ENCODE results near the gene PSMA7. TPM values are rescaled to one million over a fixed set of nuclear protein-coding genes. Genes with fewer than 3 reads are reported as not detected.

The PSMA7 gene
- total and polyA plus RNA-seq, 2 donors (not counting 1 experiment from before 2014, with no cell fraction given): 140 to 252 TPM

DNA sequence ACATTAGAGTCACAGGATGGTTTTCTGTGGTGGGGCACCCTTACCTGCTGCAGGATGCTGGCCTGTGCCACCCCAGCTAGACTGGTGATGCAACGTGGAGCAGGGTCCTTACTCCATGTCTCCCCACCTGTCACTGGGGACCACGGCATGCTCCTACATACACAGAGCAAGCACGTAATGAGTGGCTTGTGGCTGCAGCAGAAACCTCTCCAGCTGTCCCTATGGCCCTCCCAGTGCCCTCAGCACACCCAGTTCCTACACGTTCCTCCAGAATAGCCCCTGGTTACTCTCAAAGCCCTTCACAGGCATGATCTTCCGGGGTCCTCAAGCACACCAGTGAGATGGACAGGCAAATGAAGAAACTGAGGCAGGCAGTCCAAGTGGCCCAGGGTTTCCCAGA lies 24.1 kb downstream of the PSMA7 start:
- H3K27ac Mint-ChIP-seq: no peak overlapping the region
- intact Hi-C loops (cut with micrococcal nuclease): no loop called here
- Histone ChIP-seq H3K4me3 (ENCODE audit: control extremely low read depth in 1 of 5, extremely low read depth in 1 of 5, insufficient read depth in 1 of 5, low read depth in 2 of 5, low read length in 4 of 5) (no peak overlapping the region), H3K9ac (ENCODE audit: low read length) (no peak overlapping the region), H3K27me3 (replicated peaks in 1 of 4; ENCODE audit: control extremely low read depth in 1 of 4, control insufficient read depth in 3 of 4, insufficient read depth in 4 of 4, low read length in 3 of 4) (no peaks in the 10 kb centered on the region), H2AFZ (ENCODE audit: insufficient read depth, low read depth, low read length, poor library complexity, severe bottlenecking) (no peak overlapping the region), H4K20me1 (ENCODE audit: control insufficient read depth, insufficient read depth, low read length, poor library complexity, severe bottlenecking) (peaks cover 12% of the 10 kb centered on the region), H3K27ac (ENCODE audit: low read length in 2 of 2) (no peak overlapping the region), H3K79me2 (ENCODE audit: control insufficient read depth, insufficient read depth, low read length) (peaks cover 14% of the 10 kb centered on the region), H3K4me1 (ENCODE audit: control insufficient read depth in 2 of 2, insufficient read depth in 2 of 2, low read length in 2 of 2) (peaks cover 18 to 28% of the 10 kb centered on the region in 2 donors), H3K36me3 (replicated peaks in 1 of 2; ENCODE audit: control extremely low read depth in 1 of 2, control insufficient read depth in 1 of 2, extremely low read depth in 1 of 2, insufficient read depth in 2 of 2, low read length in 1 of 2) (peaks cover 0 to under 1% of the 10 kb centered on the region in 2 experiments), H3K4me2 (replicated peaks; ENCODE audit: low read depth, low read length, poor library complexity, severe bottlenecking) (no peak overlapping the region), H3K9me3 (ENCODE audit: control extremely low read depth in 1 of 3, control insufficient read depth in 2 of 3, insufficient read depth in 1 of 3, low read length in 2 of 3) (peaks cover 0 to 44% (median 0%) of the 10 kb centered on the region in 3 donors)
- H3K4me1 Mint-ChIP-seq: peaks cover 13% of the 10 kb centered on the region
- ChIA-PET CTCF (interaction anchor here (1.2 to 1.3 kb wide), 2 partner anchors 15 to 17 kb away, joined by 3 to 4 read pairs; no protein-coding TSS in a partner anchor), POLR2A (interaction anchor here (1.2 kb wide), 1 partner anchor 8 kb away, joined by 3 read pairs; no protein-coding TSS in a partner anchor)
- TF ChIP-seq, protein P1, sequence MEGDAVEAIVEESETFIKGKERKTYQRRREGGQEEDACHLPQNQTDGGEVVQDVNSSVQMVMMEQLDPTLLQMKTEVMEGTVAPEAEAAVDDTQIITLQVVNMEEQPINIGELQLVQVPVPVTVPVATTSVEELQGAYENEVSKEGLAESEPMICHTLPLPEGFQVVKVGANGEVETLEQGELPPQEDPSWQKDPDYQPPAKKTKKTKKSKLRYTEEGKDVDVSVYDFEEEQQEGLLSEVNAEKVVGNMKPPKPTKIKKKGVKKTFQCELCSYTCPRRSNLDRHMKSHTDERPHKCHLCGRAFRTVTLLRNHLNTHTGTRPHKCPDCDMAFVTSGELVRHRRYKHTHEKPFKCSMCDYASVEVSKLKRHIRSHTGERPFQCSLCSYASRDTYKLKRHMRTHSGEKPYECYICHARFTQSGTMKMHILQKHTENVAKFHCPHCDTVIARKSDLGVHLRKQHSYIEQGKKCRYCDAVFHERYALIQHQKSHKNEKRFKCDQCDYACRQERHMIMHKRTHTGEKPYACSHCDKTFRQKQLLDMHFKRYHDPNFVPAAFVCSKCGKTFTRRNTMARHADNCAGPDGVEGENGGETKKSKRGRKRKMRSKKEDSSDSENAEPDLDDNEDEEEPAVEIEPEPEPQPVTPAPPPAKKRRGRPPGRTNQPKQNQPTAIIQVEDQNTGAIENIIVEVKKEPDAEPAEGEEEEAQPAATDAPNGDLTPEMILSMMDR (IDR thresholded peaks at IDR 0.05): no peak
- no peak for TF ChIP-seq EZH2 (IDR thresholded peaks at IDR 0.05; ENCODE audit: borderline replicate concordance, insufficient read depth, low read depth, low read length, poor library complexity, severe bottlenecking)
- H3K9me3 Mint-ChIP-seq (ENCODE audit: insufficient read depth): no peaks in the 10 kb centered on the region
- H3K4me3 Mint-ChIP-seq: peak overlapping the region; percentile 39
- peaks cover 2% of the 10 kb centered on the region for H3K27me3 Mint-ChIP-seq
- 94% methylated on average over 5 of the region's 5 CpGs for WGBS (ENCODE audit: insufficient coverage)
- no peak for ATAC-seq (ENCODE audit: low read depth)
- no peak for DNase-seq
